ENCODE results near the gene PACSIN3. TPM values are rescaled to one million over a fixed set of nuclear protein-coding genes. Genes with fewer than 3 reads are reported as not detected.
A peak's percentile ranks its signal among the peaks of the same experiment; 100 is the strongest.

The PACSIN3 gene
- total RNA-seq, 4 donors from 2014 or later = 129 to 369 (median 205) TPM

- peak in 1 of 2 donors; percentile 62 for DNase-seq
- in situ Hi-C loops (cut with MboI; ENCODE audit: low sequenced_read_pairs in 4 of 4) = no loop called here
- ATAC-seq = peak; percentile 45 to 65
- no peaks in the 10 kb centered on the region for H3K9me3 ChIP-seq
- no peak for TF ChIP-seq POLR2A (IDR thresholded peaks at IDR 0.05)
- TF ChIP-seq, protein P1, sequence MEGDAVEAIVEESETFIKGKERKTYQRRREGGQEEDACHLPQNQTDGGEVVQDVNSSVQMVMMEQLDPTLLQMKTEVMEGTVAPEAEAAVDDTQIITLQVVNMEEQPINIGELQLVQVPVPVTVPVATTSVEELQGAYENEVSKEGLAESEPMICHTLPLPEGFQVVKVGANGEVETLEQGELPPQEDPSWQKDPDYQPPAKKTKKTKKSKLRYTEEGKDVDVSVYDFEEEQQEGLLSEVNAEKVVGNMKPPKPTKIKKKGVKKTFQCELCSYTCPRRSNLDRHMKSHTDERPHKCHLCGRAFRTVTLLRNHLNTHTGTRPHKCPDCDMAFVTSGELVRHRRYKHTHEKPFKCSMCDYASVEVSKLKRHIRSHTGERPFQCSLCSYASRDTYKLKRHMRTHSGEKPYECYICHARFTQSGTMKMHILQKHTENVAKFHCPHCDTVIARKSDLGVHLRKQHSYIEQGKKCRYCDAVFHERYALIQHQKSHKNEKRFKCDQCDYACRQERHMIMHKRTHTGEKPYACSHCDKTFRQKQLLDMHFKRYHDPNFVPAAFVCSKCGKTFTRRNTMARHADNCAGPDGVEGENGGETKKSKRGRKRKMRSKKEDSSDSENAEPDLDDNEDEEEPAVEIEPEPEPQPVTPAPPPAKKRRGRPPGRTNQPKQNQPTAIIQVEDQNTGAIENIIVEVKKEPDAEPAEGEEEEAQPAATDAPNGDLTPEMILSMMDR (IDR thresholded peaks at IDR 0.05 in 4 of 5, conservative IDR thresholded peaks at IDR 0.05 in 1 of 5) = peak; percentile 48 to 61 (median 55)
- H3K27me3 ChIP-seq = no peaks in the 10 kb centered on the region
- peaks cover 0 to 31% of the 10 kb centered on the region in 2 donors for H3K36me3 ChIP-seq
- H3K4me1 ChIP-seq = peaks cover 4 to 13% of the 10 kb centered on the region in 2 donors
- peak overlapping the region in 2 of 4 donors; percentile 1 to 32 for H3K27ac ChIP-seq
- H3K4me3 ChIP-seq = no peak overlapping the region
- intact Hi-C loops (cut with DNase I; ENCODE audit: low total_unique reads) = loop anchor here (5.0 kb wide), 1 partner anchor 196 kb away; no protein-coding TSS in a partner anchor
Measured at GRCh38 chr11:47161134-47161854, 24.9 kb downstream of the PACSIN3 start.

- no peak for DNase-seq
- TF ChIP-seq, protein P1 (IDR thresholded peaks at IDR 0.05 in 4 of 5, conservative IDR thresholded peaks at IDR 0.05 in 1 of 5) = no peak
- TF ChIP-seq POLR2A (IDR thresholded peaks at IDR 0.05) = no peak
- peaks cover 0 to 25% of the 10 kb centered on the region in 2 donors for H3K36me3 ChIP-seq
- in situ Hi-C loops (cut with MboI; ENCODE audit: low sequenced_read_pairs in 4 of 4) (no loop called here), intact Hi-C loops (cut with DNase I; ENCODE audit: low total_unique reads) (loop anchor here (5.0 kb wide), 1 partner anchor 197 kb away; no protein-coding TSS in a partner anchor)
- ATAC-seq = no peak
- no peak overlapping the region for H3K27ac ChIP-seq
- no peaks in the 10 kb centered on the region for H3K9me3 ChIP-seq
- H3K4me1 ChIP-seq = peaks cover 4 to 13% of the 10 kb centered on the region in 2 donors
- H3K27me3 ChIP-seq = no peaks in the 10 kb centered on the region
- no peak overlapping the region for H3K4me3 ChIP-seq
Measured at GRCh38 chr11:47160753-47161133, 25.5 kb downstream of the PACSIN3 start.

GRCh38 chr11:47158242-47158641 lies 28.0 kb downstream of the PACSIN3 start:
- no peaks in the 10 kb centered on the region for H3K27me3 ChIP-seq
- intact Hi-C loops (cut with DNase I; ENCODE audit: low total_unique reads) (no loop called here), in situ Hi-C loops (cut with MboI; ENCODE audit: low sequenced_read_pairs in 4 of 4) (no loop called here)
- ATAC-seq = no peak
- H3K4me1 ChIP-seq = peaks cover 9 to 19% of the 10 kb centered on the region in 2 donors
- peaks cover 0 to under 1% of the 10 kb centered on the region in 2 donors for H3K36me3 ChIP-seq
- TF ChIP-seq, protein P1 (IDR thresholded peaks at IDR 0.05 in 4 of 5, conservative IDR thresholded peaks at IDR 0.05 in 1 of 5) = no peak
- TF ChIP-seq POLR2A (IDR thresholded peaks at IDR 0.05) = no peak
- H3K4me3 ChIP-seq = no peak overlapping the region
- H3K9me3 ChIP-seq = no peaks in the 10 kb centered on the region
- no peak overlapping the region for H3K27ac ChIP-seq
- no peak for DNase-seq

GRCh38 chr11:47157805-47158204 lies 28.4 kb downstream of the PACSIN3 start:
- in situ Hi-C loops (cut with MboI; ENCODE audit: low sequenced_read_pairs in 4 of 4) = no loop called here
- Histone ChIP-seq H3K9me3 (no peaks in the 10 kb centered on the region), H3K36me3 (no peaks in the 10 kb centered on the region), H3K27ac (no peak overlapping the region), H3K27me3 (no peaks in the 10 kb centered on the region), H3K4me1 (peaks cover 11 to 21% of the 10 kb centered on the region in 2 donors), H3K4me3 (no peak overlapping the region)
- TF ChIP-seq, protein P1 (IDR thresholded peaks at IDR 0.05 in 4 of 5, conservative IDR thresholded peaks at IDR 0.05 in 1 of 5) = no peak
- TF ChIP-seq POLR2A (IDR thresholded peaks at IDR 0.05) = no peak
- DNase-seq = no peak
- ATAC-seq = no peak
- intact Hi-C loops (cut with DNase I; ENCODE audit: low total_unique reads) = no loop called here
